PC-9 (cell line): Measurements from ENCODE around the gene USP35. TPM values are rescaled to one million over a fixed set of nuclear protein-coding genes. Genes with fewer than 3 reads are reported as not detected.

Source experiments
- BruUV-seq: library from RNA; stranded (reverse); fragments of 400-500 nt; replicated peaks from 2 replicates; lab custom pipeline; 2021; lab: Mats Ljungman, UMichigan
- CTCF ChIA-PET: fragments of 300-600 bp; sonication (Branson Sonifier 250); formaldehyde crosslinking; loops from one replicate; lab custom pipeline; 2022; ENCODE audit warnings: antibody characterized with exemption; lab: Charles Lee
- POLR2A ChIA-PET: fragments of 300-600 bp; sonication (Branson Sonifier 250); formaldehyde crosslinking; loops from one replicate; lab custom pipeline; 2022; ENCODE audit warnings: antibody characterized with exemption; ENCODE audit not compliant: unreplicated experiment; lab: Charles Lee
- DNase-seq, 2 experiments: peaks; one replicate each; pipeline versions ENCODE4 v3.0.0 to v3.0.0-alpha.2; 2015 to 2022; ENCODE audit warnings: mixed read lengths in 1 of 2
- H2AFZ ChIP-seq: fragments of 200-600 bp; sonication (generic); 2 replicates; pipeline ENCODE4 v1.8.1; 2017; ENCODE audit warnings: antibody characterized with exemption
- H3F3A ChIP-seq: fragments of 200-600 bp; sonication (generic); 2 replicates; pipeline ENCODE4 v1.8.1; 2017; ENCODE audit warnings: antibody characterized with exemption, mild to moderate bottlenecking, low read depth; ENCODE audit not compliant: insufficient read depth
- H3K27ac ChIP-seq: fragments of 200-600 bp; sonication (generic); 2 replicates; pipeline ENCODE4 v1.6.1; 2016; ENCODE audit warnings: mixed run types
- H3K27me3 ChIP-seq: fragments of 200-600 bp; sonication (generic); 2 replicates; pipeline ENCODE4 v1.6.1; 2016; ENCODE audit warnings: low read depth, mixed run types; ENCODE audit not compliant: insufficient read depth
- H3K36me3 ChIP-seq: fragments of 200-600 bp; sonication (generic); 2 replicates; pipeline ENCODE4 v1.6.1; 2016; ENCODE audit warnings: low read depth, mixed run types
- H3K4me1 ChIP-seq: fragments of 200-600 bp; sonication (generic); replicated peaks from 2 replicates; pipeline ENCODE4 v1.6.1; 2016; ENCODE audit warnings: mixed run types; ENCODE audit not compliant: insufficient read depth
- H3K4me2 ChIP-seq: fragments of 200-600 bp; sonication (generic); 2 replicates; pipeline ENCODE4 v1.6.1; 2017; ENCODE audit warnings: mixed run types
- H3K4me3 ChIP-seq: fragments of 200-600 bp; sonication (generic); 2 replicates; pipeline ENCODE4 v1.6.1; 2016; ENCODE audit warnings: mixed run types
- H3K79me2 ChIP-seq: fragments of 200-600 bp; sonication (generic); 2 replicates; pipeline ENCODE4 v1.6.1; 2017; ENCODE audit warnings: low read depth, mixed run types
- H3K9me2 ChIP-seq: fragments of 200-600 bp; sonication (generic); 2 replicates; pipeline ENCODE4 v1.8.1; 2017; ENCODE audit warnings: mild to moderate bottlenecking; ENCODE audit not compliant: insufficient read depth
- H3K9me3 ChIP-seq: fragments of 200-600 bp; sonication (generic); 2 replicates; pipeline ENCODE4 v1.8.1; 2016; ENCODE audit warnings: low read depth; ENCODE audit not compliant: insufficient read depth
- H4K20me1 ChIP-seq: fragments of 200-600 bp; sonication (generic); 2 replicates; pipeline ENCODE4 v1.8.1; 2017; ENCODE audit not compliant: insufficient read depth
- CTCF ChIP-seq: fragments of 200-600 bp; sonication (generic); conservative IDR thresholded peaks from 2 replicates; pipeline ENCODE4 v1.6.1; 2017; ENCODE audit warnings: mixed run types, antibody characterized with exemption, mild to moderate bottlenecking, moderate library complexity
- EZH2 ChIP-seq: fragments of 200-600 bp; sonication (generic); IDR thresholded peaks from 2 replicates; pipeline ENCODE4 v1.8.0; 2017; ENCODE audit warnings: antibody characterized with exemption, low read depth
- intact Hi-C: fragments of 100-400 bp; cut with micrococcal nuclease; formaldehyde crosslinking; loops from one replicate; pipeline ENCODE4 v1.10.0; 2022; ENCODE audit not compliant: unreplicated experiment
- total RNA-seq: library from RNA; stranded (reverse); gene quantifications from 2 replicates; pipeline ENCODE4 v1.2.3, GENCODE V29; 2021

The USP35 gene
- total RNA-seq, 1 experiment from 2014 or later, result 13.5 TPM

DNA sequence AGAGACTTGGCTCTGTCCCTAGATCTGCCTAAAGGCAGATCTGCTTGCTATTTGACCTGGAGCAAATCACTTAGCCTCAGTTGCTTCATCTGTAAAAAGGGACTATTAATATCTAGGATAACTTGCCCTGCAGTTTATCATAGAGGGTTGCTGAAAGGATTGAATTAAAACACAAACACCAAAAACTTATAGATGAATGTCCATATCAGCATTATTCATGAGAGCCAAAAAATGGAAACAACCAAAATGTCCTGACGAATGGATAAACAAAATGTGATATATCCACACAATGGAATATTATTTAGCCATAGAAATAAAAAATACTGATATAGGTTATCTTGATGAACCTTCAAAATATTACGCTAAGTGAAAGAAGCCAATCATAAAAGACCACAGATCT, 67.2 kb downstream of the USP35 start:
- DNase-seq, result no peak
- Histone ChIP-seq H3K36me3 (no peaks in the 10 kb centered on the region), H3K4me1 (peaks cover 8% of the 10 kb centered on the region; the same call in 1 of the 2 replicates), H3F3A (no peaks in the 10 kb centered on the region), H3K27ac (no peak overlapping the region), H2AFZ (no peak overlapping the region), H3K9me2 (no peaks in the 10 kb centered on the region; the same call in 1 of the 2 replicates), H3K9me3 (no peaks in the 10 kb centered on the region), H3K4me3 (no peak overlapping the region), H3K27me3 (no peaks in the 10 kb centered on the region), H4K20me1 (no peaks in the 10 kb centered on the region), H3K4me2 (no peak overlapping the region), H3K79me2 (no peaks in the 10 kb centered on the region)
- no TSS peak for BruUV-seq
- POLR2A ChIA-PET, result no interaction called here
- intact Hi-C loops, result no loop called here
- CTCF ChIA-PET, result interaction anchor here (0.6 kb wide), 1 partner anchor 998 kb away, joined by 4 read pairs; no protein-coding TSS in a partner anchor
- TF ChIP-seq CTCF (no peak), EZH2 (no peak)

GRCh38 chr11:78256962-78257361, 68.2 kb downstream of the USP35 start:
- Histone ChIP-seq H3K36me3 (no peaks in the 10 kb centered on the region), H4K20me1 (no peaks in the 10 kb centered on the region), H2AFZ (no peak overlapping the region), H3K79me2 (no peaks in the 10 kb centered on the region), H3K9me3 (no peaks in the 10 kb centered on the region), H3F3A (no peaks in the 10 kb centered on the region), H3K4me2 (no peak overlapping the region), H3K4me3 (no peak overlapping the region), H3K4me1 (peaks cover 8% of the 10 kb centered on the region; the same call in 1 of the 2 replicates), H3K27me3 (no peaks in the 10 kb centered on the region), H3K27ac (no peak overlapping the region), H3K9me2 (no peaks in the 10 kb centered on the region; the same call in 1 of the 2 replicates)
- ChIA-PET POLR2A (no interaction called here), CTCF (no interaction called here)
- BruUV-seq, result no TSS peak
- intact Hi-C loops, result no loop called here
- no peak for DNase-seq
- TF ChIP-seq CTCF (no peak), EZH2 (no peak)

GRCh38 chr11:78257654-78258053, 68.9 kb downstream of the USP35 start:
- BruUV-seq, result no TSS peak
- Histone ChIP-seq H3F3A (no peaks in the 10 kb centered on the region), H3K79me2 (no peaks in the 10 kb centered on the region), H3K4me1 (peaks cover 8% of the 10 kb centered on the region; the same call in 1 of the 2 replicates), H3K27me3 (no peaks in the 10 kb centered on the region), H3K4me3 (no peak overlapping the region), H4K20me1 (no peaks in the 10 kb centered on the region), H3K27ac (no peak overlapping the region), H3K36me3 (no peaks in the 10 kb centered on the region), H2AFZ (no peak overlapping the region), H3K4me2 (no peak overlapping the region), H3K9me3 (no peaks in the 10 kb centered on the region), H3K9me2 (no peaks in the 10 kb centered on the region; the same call in 1 of the 2 replicates)
- TF ChIP-seq EZH2 (no peak), CTCF (no peak)
- intact Hi-C loops, result no loop called here
- ChIA-PET CTCF (no interaction called here), POLR2A (no interaction called here)
- DNase-seq, result no peak
